Stimulated activated CD4-positive, alpha-beta T cell treated with anti-CD3 and anti-CD28 coated beads, Interleukin-4, amount 100 ng/mL, for 24 hours (primary cell): ENCODE data around the gene ABLIM2.

ENCODE experiments used
- DNase-seq: peaks from one replicate; pipeline ENCODE4 v3.0.0-alpha.2; 2020

The ABLIM2 gene

GRCh38 chr4:8063974-8064563 is 94.5 kb downstream of the ABLIM2 start:
- no peak for DNase-seq

DNA sequence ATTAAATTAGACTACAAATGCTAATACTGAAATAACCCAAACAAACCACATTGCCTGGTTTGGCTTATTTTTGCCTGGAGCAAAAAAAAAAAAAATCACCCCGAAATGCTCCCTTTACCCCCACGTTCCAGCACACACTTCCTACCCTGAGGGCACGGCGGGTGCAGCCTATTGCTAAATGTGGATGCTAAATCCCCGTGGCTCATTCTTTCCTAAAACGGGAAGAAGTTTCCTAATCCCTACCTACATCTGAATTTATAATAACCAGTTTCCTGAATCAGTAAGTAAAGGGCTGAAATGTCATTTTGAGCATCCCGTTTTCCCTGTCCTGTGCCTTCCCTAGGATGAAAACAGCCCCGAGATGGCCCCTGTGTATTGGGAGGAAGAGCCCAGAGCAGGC is 97.0 kb downstream of the ABLIM2 start:
- DNase-seq: no peak

DNA sequence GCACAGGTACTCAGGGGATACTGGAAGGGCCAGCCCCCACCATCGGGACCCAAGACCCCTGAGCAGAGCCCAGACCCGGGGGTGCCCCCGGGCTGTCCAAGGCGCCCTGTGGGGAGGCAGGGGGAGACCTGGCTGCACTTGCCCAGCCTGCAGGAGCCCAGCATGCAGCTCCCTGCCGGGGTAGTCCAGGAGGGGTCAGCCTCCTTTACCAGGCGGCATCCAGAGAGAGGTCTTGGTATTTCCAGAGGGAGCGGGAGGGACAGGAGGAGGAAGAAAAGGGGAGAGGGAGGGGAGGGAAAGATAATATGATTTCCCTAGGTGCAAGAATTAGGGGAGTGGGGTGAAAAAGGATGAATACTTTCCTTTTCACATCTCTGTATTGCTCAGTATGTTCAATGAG is 97.5 kb downstream of the ABLIM2 start:
- no peak for DNase-seq

- no peak for DNase-seq
Observed at GRCh38 chr4:8060632-8061031, 98.0 kb downstream of the ABLIM2 start.

DNA sequence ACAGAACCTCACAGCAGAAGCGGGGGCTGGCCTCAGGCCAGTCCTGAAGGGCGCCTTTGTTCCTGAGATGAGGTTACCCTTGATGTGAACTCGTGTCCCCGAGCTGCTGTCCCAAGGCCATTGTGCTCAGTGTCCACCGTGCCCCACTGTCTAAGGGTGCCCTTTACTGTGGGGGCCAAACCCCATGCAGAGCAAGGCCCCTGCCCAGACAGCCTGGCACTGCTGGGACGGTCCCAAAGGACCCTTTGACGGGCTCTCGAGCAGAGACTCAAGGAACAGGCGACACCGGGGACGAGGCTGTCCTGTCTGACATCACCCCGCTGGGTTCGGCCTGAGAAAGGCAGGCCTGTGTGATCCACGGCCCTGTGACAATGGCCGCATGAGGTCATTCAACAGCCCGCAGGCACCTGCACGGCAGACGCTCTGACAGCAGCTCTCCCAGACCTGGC is 100.6 kb downstream of the ABLIM2 start:
- DNase-seq: no peak

DNA sequence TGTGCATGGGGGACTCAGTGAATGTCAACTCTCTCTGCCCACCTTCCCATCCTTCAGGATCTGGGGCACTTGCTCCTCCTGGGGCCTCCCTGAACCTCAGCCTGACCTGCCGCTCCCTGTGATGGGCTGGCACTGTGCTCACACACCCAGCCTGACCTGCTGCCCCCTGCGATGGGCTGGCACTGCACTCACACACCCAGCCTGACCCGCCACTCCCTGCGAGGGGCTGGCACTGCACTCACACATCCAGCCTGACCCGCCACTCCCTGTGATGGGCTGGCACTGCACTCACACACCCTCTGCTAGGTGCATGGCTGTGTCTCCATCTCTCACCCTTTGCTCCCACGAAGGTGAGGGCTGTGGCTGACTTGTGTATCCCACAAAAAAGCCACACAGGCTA is 103.4 kb downstream of the ABLIM2 start:
- DNase-seq: no peak

GRCh38 chr4:8053688-8054449 is 104.7 kb downstream of the ABLIM2 start:
- DNase-seq: no peak

DNA sequence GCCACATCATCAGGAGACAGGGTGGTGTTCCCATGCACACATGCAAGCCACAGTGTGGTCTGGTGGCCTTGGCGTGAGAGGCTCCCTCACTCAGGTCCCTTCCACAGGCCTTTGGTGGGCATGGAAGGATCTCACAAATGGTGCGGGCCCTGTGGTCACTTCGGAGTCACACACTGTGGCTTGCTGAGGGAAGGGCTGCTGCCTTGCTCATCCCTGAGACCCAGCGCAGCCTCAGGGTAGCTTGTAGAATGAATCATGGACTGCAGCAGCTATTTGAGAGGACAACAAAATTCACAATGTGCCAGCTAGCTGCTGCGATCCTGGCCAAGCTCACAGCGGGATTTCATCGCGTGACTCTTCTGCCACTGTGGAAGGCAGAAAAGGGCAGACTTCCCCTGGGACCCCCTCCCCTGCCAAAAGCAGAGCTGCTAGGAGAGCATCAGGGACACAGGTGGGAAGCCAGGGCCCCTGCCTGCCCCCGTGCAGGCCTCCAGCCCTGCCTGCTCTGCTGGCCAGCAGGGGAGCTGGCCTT is 106.4 kb downstream of the ABLIM2 start:
- DNase-seq: no peak

DNA sequence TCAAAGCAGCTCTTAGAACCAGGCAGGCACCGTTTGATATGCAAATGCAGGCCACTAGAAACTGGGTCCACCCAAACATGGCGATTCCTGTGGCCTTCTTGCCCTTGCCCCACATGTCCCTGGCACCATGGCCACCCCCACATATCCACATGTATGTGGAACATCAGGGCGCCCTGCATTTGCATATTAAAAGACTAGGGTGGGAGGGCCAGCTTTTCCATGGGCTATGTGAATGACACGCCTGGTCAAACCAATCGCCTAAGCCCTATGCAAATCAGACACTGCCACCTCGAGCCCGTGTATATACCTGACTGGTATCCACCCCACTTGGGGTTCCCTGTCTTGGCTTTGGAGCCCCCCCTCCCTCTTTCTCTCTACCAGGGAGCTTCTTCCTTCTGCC is 107.0 kb downstream of the ABLIM2 start:
- no peak for DNase-seq

- no peak for DNase-seq
Observed at GRCh38 chr4:8050555-8051206, 107.9 kb downstream of the ABLIM2 start.

DNA sequence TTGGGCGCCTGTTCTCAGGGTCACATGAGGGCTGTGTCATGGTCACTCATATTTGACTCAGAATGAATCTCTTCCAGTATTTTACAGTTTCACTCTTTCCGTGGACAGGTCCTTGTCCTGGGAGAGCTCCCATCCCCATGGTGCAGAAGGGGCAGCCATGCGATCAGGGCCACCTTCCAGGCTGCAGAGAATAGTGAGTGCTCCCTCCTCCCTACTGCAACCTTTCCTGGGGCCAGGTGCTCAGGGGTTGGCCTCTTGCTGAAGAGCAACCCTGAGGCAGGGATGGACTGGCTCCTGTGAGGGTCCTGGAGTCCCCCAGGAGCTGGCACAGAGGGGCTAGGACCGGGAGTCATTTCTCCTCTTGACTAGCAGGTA is 108.4 kb downstream of the ABLIM2 start:
- DNase-seq: no peak

DNA sequence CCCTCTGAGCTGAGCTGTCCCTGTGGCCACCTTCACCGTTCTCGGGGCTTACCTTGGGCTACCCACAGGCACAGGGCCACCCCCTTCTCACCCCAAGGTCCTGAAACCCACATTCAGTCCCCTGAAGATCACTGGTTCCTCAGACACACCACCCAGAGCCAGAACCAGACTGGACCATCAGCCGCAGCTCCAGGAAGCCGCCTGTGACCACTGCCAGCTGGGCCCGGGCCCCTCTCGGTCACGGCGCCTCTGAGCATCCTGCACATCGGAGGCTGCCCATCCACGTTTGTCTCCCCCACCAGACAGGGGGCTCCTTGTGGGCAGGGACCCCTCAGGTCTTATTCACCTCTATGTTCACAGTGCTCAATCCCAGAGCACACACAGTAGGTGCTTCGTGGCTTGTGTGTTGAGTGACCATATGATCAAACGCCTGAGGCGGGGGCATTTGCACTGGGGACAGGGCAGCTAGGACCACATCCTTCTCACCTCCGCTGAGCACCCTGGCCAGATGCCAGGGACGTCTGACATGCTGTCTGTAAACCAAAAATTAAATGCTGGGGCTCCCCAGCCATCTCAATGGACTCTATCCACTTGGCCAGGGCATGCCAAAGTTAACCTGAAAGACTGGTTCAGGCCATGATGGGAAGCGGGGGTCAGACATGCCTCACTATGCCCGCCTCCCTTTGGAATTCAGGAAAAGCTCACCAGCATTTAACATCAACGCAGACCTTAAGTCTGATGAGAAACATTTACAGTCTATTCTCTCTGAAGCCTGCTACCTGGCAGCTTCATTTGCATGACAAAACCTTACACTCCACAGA is 109.5 kb downstream of the ABLIM2 start:
- no peak for DNase-seq

DNA sequence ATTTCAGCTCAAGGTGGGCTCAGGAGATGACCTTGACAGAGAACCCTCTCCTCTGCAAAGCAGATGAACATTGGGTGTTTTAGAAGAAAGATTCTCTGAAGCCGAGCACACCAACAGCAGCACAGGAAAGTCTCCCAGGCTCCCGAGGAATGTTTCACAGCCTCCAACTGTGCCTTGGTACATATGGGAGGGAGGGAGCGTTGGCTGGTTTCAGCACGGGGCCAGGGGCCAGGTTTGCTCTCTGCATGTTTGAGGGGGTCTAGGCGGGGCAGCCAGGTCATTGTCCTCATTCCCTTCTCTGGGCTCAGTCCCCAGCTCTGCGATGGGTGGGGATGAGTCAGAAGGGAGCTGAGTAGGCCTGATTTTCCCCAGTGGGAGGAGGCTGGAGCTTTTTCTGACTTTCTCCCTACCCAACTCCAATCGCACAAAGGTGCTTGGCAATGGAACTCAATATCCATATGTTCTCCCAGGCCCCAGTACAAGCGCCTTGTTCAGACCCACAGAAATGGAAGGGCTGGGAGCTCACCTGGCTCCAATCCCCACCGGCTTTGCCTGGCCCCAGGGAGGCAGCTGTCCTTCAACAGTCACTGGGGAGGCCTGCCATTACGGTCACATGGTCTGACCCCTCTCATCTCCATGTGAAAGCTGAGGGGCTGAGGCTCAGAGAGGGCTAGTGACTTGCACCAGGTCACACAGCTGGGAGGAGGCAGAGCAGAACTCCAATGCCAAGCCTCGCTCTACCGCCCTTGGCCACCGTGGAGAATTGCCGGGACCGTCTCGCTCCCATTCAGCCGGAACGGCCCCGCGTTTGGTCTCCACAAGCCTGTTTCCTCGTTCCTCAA is 110.6 kb downstream of the ABLIM2 start:
- no peak for DNase-seq

GRCh38 chr4:8046925-8047541 is 111.6 kb downstream of the ABLIM2 start:
- DNase-seq: peak; percentile 10

- DNase-seq: no peak
Observed at GRCh38 chr4:8045909-8046308, 112.7 kb downstream of the ABLIM2 start.

GRCh38 chr4:8044699-8045098 is 113.9 kb downstream of the ABLIM2 start:
- no peak for DNase-seq

- no peak for DNase-seq
Observed at GRCh38 chr4:8044244-8044643, 114.4 kb downstream of the ABLIM2 start.

- DNase-seq: no peak
Observed at GRCh38 chr4:8043596-8043995, 115.0 kb downstream of the ABLIM2 start.

DNA sequence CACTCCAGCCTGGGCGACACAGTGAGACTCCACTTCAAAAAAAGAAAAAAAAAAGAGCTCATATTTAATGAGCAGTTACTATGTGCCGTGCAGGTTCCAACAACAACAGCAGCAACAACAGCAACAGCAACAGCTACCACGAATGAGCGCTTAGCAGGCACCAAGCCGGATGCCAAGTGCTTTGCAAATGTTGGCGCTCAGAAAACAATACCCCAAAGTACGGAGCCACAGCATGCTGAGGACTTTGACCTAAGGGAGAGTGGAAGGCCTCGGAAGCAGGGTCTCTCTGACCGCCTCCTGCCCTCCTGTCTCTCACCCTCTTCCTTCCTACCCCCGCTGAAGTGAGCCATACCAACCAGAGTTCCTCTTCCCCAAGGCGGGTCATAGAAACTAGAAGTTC is 116.7 kb downstream of the ABLIM2 start:
- no peak for DNase-seq

- no peak for DNase-seq
Observed at GRCh38 chr4:8041172-8041571, 117.4 kb downstream of the ABLIM2 start.

- DNase-seq: no peak
Observed at GRCh38 chr4:8040607-8041006, 118.0 kb downstream of the ABLIM2 start.

- no peak for DNase-seq
Observed at GRCh38 chr4:8039853-8040252, 118.8 kb downstream of the ABLIM2 start.
